HL-60 (cell line): ENCODE measurements around the gene NEDD4.
A peak's percentile ranks its signal among the peaks of the same experiment; 100 is the strongest.

Experiments
- DNase-seq, 2 experiments: peaks; one replicate each; pipeline ENCODE4 v3.0.0-alpha.2; 2010 to 2020; ENCODE audit warnings: low read depth in 1 of 2, low spot score in 1 of 2
- H3K27ac ChIP-seq: fragments of 250-450 bp; sonication (Bioruptor Pico); replicated peaks from 2 replicates; pipeline ENCODE4 v1.5.1; 2020; ENCODE audit warnings: mild to moderate bottlenecking, moderate library complexity
- H3K27me3 ChIP-seq: fragments of 250-450 bp; sonication (Bioruptor Pico); 2 replicates; pipeline ENCODE4 v1.5.1; 2021; ENCODE audit warnings: mild to moderate bottlenecking, moderate library complexity; ENCODE audit not compliant: insufficient read depth, poor library complexity, severe bottlenecking
- H3K4me3 ChIP-seq: replicated peaks from 2 replicates; pipeline ENCODE4 v1.5.1; 2011; ENCODE audit warnings: mild to moderate bottlenecking, control low read depth, low read length; ENCODE audit not compliant: insufficient read depth
- GABPA ChIP-seq: IDR thresholded peaks from 2 replicates; pipeline ENCODE4 v1.6.1; 2012; ENCODE audit warnings: low read depth
- POLR2AphosphoS5 ChIP-seq: IDR thresholded peaks from 2 replicates; pipeline ENCODE4 v1.6.1; 2012; ENCODE audit warnings: low read depth
- SPI1 ChIP-seq: IDR thresholded peaks from 2 replicates; pipeline ENCODE4 v1.6.1; 2012; ENCODE audit warnings: low read depth, mild to moderate bottlenecking, borderline replicate concordance
- TF ChIP-seq, protein P1 (sequence below): IDR thresholded peaks from one replicate; pipeline ENCODE4 v1.5.1; 2011; ENCODE audit warnings: low read length, control low read depth, inconsistent platforms; ENCODE audit not compliant: insufficient read depth
- TF ChIP-seq, protein P2 (sequence below): IDR thresholded peaks from 2 replicates; pipeline ENCODE4 v1.6.1; 2012; ENCODE audit warnings: low read depth; ENCODE audit not compliant: insufficient replicate concordance

The NEDD4 gene

GRCh38 chr15:56001471-56002078, 8.2 kb upstream of the NEDD4 start:
- DNase-seq, result no peak

DNA sequence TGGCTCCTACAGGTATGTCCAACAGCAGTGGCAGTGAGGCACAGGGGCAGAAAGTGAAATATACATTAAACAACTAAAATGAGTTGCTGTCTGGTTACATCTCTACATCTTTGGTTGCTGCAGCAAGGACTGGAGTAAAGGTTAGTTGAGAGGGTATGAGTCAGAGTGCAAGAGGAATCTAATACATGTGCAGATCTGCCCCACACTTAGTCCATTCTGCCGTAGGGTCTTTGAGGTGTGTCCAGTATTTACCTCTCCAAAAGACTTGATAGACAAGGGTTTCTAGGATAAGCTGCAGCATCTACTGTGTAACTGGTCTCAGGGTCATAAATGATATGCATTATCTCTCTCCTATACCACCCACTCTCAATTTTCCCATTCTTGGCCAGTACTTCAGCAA, 6.2 kb upstream of the NEDD4 start:
- no peaks in the 10 kb centered on the region for H3K27me3 ChIP-seq
- TF ChIP-seq, protein P1, sequence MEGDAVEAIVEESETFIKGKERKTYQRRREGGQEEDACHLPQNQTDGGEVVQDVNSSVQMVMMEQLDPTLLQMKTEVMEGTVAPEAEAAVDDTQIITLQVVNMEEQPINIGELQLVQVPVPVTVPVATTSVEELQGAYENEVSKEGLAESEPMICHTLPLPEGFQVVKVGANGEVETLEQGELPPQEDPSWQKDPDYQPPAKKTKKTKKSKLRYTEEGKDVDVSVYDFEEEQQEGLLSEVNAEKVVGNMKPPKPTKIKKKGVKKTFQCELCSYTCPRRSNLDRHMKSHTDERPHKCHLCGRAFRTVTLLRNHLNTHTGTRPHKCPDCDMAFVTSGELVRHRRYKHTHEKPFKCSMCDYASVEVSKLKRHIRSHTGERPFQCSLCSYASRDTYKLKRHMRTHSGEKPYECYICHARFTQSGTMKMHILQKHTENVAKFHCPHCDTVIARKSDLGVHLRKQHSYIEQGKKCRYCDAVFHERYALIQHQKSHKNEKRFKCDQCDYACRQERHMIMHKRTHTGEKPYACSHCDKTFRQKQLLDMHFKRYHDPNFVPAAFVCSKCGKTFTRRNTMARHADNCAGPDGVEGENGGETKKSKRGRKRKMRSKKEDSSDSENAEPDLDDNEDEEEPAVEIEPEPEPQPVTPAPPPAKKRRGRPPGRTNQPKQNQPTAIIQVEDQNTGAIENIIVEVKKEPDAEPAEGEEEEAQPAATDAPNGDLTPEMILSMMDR, result no peak
- no peak for DNase-seq
- no peak overlapping the region for H3K27ac ChIP-seq
- no peak overlapping the region for H3K4me3 ChIP-seq

More at GRCh38 chr15:56001471-56002078, 8.2 kb upstream of the NEDD4 start:
- Histone ChIP-seq H3K4me3 (no peak overlapping the region), H3K27me3 (no peaks in the 10 kb centered on the region), H3K27ac (no peak overlapping the region)
- TF ChIP-seq POLR2AphosphoS5, result no peak
- TF ChIP-seq, protein P2, sequence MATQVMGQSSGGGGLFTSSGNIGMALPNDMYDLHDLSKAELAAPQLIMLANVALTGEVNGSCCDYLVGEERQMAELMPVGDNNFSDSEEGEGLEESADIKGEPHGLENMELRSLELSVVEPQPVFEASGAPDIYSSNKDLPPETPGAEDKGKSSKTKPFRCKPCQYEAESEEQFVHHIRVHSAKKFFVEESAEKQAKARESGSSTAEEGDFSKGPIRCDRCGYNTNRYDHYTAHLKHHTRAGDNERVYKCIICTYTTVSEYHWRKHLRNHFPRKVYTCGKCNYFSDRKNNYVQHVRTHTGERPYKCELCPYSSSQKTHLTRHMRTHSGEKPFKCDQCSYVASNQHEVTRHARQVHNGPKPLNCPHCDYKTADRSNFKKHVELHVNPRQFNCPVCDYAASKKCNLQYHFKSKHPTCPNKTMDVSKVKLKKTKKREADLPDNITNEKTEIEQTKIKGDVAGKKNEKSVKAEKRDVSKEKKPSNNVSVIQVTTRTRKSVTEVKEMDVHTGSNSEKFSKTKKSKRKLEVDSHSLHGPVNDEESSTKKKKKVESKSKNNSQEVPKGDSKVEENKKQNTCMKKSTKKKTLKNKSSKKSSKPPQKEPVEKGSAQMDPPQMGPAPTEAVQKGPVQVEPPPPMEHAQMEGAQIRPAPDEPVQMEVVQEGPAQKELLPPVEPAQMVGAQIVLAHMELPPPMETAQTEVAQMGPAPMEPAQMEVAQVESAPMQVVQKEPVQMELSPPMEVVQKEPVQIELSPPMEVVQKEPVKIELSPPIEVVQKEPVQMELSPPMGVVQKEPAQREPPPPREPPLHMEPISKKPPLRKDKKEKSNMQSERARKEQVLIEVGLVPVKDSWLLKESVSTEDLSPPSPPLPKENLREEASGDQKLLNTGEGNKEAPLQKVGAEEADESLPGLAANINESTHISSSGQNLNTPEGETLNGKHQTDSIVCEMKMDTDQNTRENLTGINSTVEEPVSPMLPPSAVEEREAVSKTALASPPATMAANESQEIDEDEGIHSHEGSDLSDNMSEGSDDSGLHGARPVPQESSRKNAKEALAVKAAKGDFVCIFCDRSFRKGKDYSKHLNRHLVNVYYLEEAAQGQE, result no peak
- TF ChIP-seq, protein P1, result no peak
- no peak for TF ChIP-seq SPI1
- TF ChIP-seq GABPA, result no peak

- Histone ChIP-seq H3K4me3 (no peak overlapping the region), H3K27ac (no peak overlapping the region), H3K27me3 (no peaks in the 10 kb centered on the region)
- TF ChIP-seq, protein P1, result no peak
- TF ChIP-seq GABPA (no peak), SPI1 (no peak), POLR2AphosphoS5 (no peak)
- TF ChIP-seq, protein P2, result no peak
- DNase-seq, result no peak
Measured at GRCh38 chr15:55998478-55998877, 5.1 kb upstream of the NEDD4 start.

DNA sequence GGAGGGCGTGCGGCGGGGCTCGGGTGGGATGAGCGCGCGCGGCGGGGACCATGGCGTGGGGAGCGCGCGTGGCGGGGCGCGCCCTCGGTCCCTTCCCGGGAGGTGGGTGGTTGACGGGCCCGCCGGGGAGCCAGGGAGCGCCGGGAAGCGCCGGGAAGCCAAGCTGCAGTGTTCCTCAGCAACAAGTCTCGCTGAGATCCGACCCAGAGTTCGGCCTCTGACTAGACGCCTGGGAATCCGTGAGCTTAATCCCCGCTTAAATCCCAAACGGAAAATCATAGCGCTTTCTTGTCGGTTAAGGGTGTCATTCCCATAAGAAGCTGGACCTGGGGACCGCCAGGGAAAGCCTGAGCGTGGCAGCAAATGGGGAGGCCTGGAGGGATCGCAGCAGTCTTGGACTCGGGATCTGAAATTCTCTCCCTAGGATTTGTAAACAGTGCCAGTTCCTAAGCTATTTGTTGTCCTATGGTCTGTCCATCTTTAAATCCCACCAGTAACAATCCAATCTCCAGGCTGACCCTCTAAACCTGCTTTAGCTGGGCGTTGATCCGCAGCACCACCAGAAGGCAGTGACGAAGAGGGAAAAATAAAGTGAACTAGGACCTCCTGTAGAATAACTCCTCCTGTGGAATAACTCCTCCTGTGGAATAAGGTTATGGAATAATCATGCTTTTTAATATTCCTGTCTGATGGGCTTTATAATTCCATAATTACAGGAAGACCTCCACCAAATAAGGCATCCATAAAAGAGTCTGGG, 570 bp upstream of the NEDD4 start:
- H3K27me3 ChIP-seq, result no peaks in the 10 kb centered on the region
- peak overlapping the region; percentile 36; the same call in 1 of the 2 replicates for H3K27ac ChIP-seq
- DNase-seq, result no peak
- TF ChIP-seq, protein P1, result no peak
- TF ChIP-seq, protein P2, result no peak
- TF ChIP-seq GABPA, result no peak
- TF ChIP-seq SPI1, result no peak
- no peak for TF ChIP-seq POLR2AphosphoS5
- H3K4me3 ChIP-seq, result peak overlapping the region; percentile 87
